GM12878 (cell line): ENCODE measurements around the gene LITAF. TPM values are rescaled to one million over a fixed set of nuclear protein-coding genes. Genes with fewer than 3 reads are reported as not detected.

Source experiments
- ATAC-seq: fragments of 200-7000 bp; cut with Tn5 transposase; 3 replicates; pipeline ENCODE4 v1.9.1; 2020; ENCODE audit warnings: mild to moderate bottlenecking, moderate library complexity
- BruUV-seq: library from RNA; stranded (reverse); fragments of 400-500 nt; replicated peaks from 2 replicates; lab custom pipeline; 2021; lab: Mats Ljungman, UMichigan
- CTCF ChIA-PET: fragments of 300-600 bp; sonication (Branson Sonifier 250); formaldehyde crosslinking; extraction: SDS; loops from one replicate; lab custom pipeline; 2021; ENCODE audit warnings: inconsistent platforms; lab: Yijun Ruan, JAX
- POLR2A ChIA-PET: fragments of 350-600 bp; formaldehyde crosslinking; extraction: SDS; loops from one replicate; lab custom pipeline; 2021; ENCODE audit warnings: inconsistent platforms; lab: Charles Lee
- RAD21 ChIA-PET: fragments of 300-600 bp; sonication (Branson Sonifier 250); formaldehyde crosslinking; loops from one replicate; lab custom pipeline; 2023; ENCODE audit warnings: antibody characterized with exemption; ENCODE audit not compliant: unreplicated experiment; lab: Charles Lee
- SMC1A ChIA-PET: fragments of 300-600 bp; sonication (Branson Sonifier 250); formaldehyde crosslinking; loops from one replicate; lab custom pipeline; 2023; ENCODE audit not compliant: unreplicated experiment, uncharacterized antibody; lab: Charles Lee
- DNase-seq: peaks from one replicate; pipeline ENCODE4 v3.0.0-alpha.2; 2011; ENCODE audit warnings: low read depth, low spot score
- FAIRE-seq: peaks from 3 replicates; lab custom pipeline; 2011; peaks lifted over from hg19 to GRCh38; lab: Jason Lieb, UNC
- H2AFZ ChIP-seq: 2 replicates; pipeline ENCODE4 v1.6.0; 2011; ENCODE audit warnings: low read depth, low read length, control low read depth; ENCODE audit not compliant: control insufficient read depth
- H3K27ac ChIP-seq: 2 replicates; pipeline ENCODE4 v1.5.1; 2011; ENCODE audit warnings: control low read depth; ENCODE audit not compliant: control insufficient read depth, insufficient read depth
- H3K27me3 ChIP-seq, 2 experiments: replicated peaks in 1 of 2; 2 replicates each; pipeline versions ENCODE4 v1.6.0 to v1.6.1; 2011; ENCODE audit warnings: low read length in 1 of 2; ENCODE audit not compliant: control insufficient read depth in 2 of 2, insufficient read depth in 2 of 2
- H3K36me3 ChIP-seq, 2 experiments: 2 replicates each; pipeline ENCODE4 v1.5.1; 2011; ENCODE audit warnings: low read length in 1 of 2; ENCODE audit not compliant: control insufficient read depth in 2 of 2, insufficient read depth in 2 of 2
- H3K4me1 ChIP-seq: 2 replicates; pipeline ENCODE4 v1.6.1; 2011; ENCODE audit warnings: mild to moderate bottlenecking, low read length, moderate library complexity, mixed read lengths; ENCODE audit not compliant: control insufficient read depth, insufficient read depth
- H3K4me2 ChIP-seq: 2 replicates; pipeline ENCODE4 v1.6.0; 2011; ENCODE audit warnings: control low read depth; ENCODE audit not compliant: control insufficient read depth, insufficient read depth
- H3K4me3 ChIP-seq: fragments of 200-600 bp; sonication (generic); 2 replicates; pipeline ENCODE4 v1.5.1; 2016
- H3K79me2 ChIP-seq: 2 replicates; pipeline ENCODE4 v1.6.0; 2011; ENCODE audit warnings: low read length; ENCODE audit not compliant: control insufficient read depth, insufficient read depth
- H3K9ac ChIP-seq: 2 replicates; pipeline ENCODE4 v1.8.0; 2011; ENCODE audit warnings: low read length, control low read depth, mixed read lengths; ENCODE audit not compliant: control insufficient read depth, insufficient read depth
- H3K9me3 ChIP-seq: replicated peaks from 3 replicates; pipeline ENCODE4 v1.5.1; 2011; ENCODE audit warnings: mild to moderate bottlenecking, low read length; ENCODE audit not compliant: control insufficient read depth, insufficient read depth
- H4K20me1 ChIP-seq: 2 replicates; pipeline ENCODE4 v1.6.0; 2011; ENCODE audit not compliant: control insufficient read depth, insufficient read depth
- MTA2 ChIP-seq: fragments of 450-650 bp; IDR thresholded peaks from 2 replicates; pipeline ENCODE4 v1.6.1; 2016; ENCODE audit warnings: low read depth, mild to moderate bottlenecking, moderate library complexity
- POLR2A ChIP-seq: IDR thresholded peaks from 2 replicates; pipeline ENCODE4 v1.6.1; 2011; ENCODE audit warnings: low read depth, mild to moderate bottlenecking, low read length
- RUNX3 ChIP-seq: IDR thresholded peaks from 2 replicates; pipeline ENCODE4 v1.6.1; 2012; ENCODE audit warnings: low read length, inconsistent platforms
- WGBS: methylation state at CpG from one replicate; pipeline ENCODE4 v1.1.6; 2016; ENCODE audit warnings: low lambda C conversion rate; ENCODE audit not compliant: insufficient replicate concordance, insufficient coverage; ENCODE audit errors: missing lambda C conversion rate; 5-methylcytosine and 5-hydroxymethylcytosine counted together
- in situ Hi-C: fragments of 300-500 bp; cut with MboI; formaldehyde crosslinking; loops from 9 replicates; pipeline ENCODE4 v1.14.3; 2018; ENCODE audit warnings: mixed read lengths
- intact Hi-C: fragments of 100-400 bp; cut with micrococcal nuclease; formaldehyde crosslinking; loops from one replicate; pipeline ENCODE4 v1.14.2; 2022; ENCODE audit not compliant: unreplicated experiment
- polyA plus RNA-seq, 11 experiments: library from polyadenylated mRNA; depleted of rRNA in 4 of 11; unstranded in 6 of 11; stranded (reverse) in 5 of 11; fragments of >200 nt; fragmentation: Nextera tagmentation in 4 of 11; fragmentation: Illumina TruSeq in 1 of 11; extraction: Ambion mirVana in 4 of 11; extraction: Trizol in 1 of 11; gene quantifications; 1 replicate in 1 of 11; 2 replicates in 10 of 11; pipeline versions ENCODE4 v1.2.1 to v1.2.3, GENCODE V29; 2011 to 2016; ENCODE audit warnings: inconsistent platforms in 2 of 11, missing spikeins in 2 of 11, low read depth in 1 of 11
- total RNA-seq, 4 experiments: library from RNA; depleted of rRNA in 3 of 4; stranded (reverse); fragments of >200 nt in 3 of 4; fragmentation: Illumina TruSeq in 1 of 4; extraction: Trizol in 1 of 4; gene quantifications; 2 replicates each; pipeline versions ENCODE4 v1.2.1 to v1.2.3, GENCODE V29; 2013 to 2021
- TF ChIP-seq, protein P1 (sequence below), 3 experiments: IDR thresholded peaks in 2 of 3; conservative IDR thresholded peaks in 1 of 3; 2 replicates each; pipeline ENCODE4 v1.5.1; 2011; ENCODE audit warnings: low read depth in 3 of 3, low read length in 3 of 3, mild to moderate bottlenecking in 3 of 3, control low read depth in 2 of 3, moderate library complexity in 2 of 3, inconsistent platforms in 1 of 3, mixed read lengths in 1 of 3; ENCODE audit not compliant: control insufficient read depth in 2 of 3, insufficient read depth in 1 of 3; ENCODE audit errors: extremely low read depth in 1 of 3
- TF ChIP-seq, protein P2 (sequence below): fragments of 450-650 bp; IDR thresholded peaks from 2 replicates; pipeline ENCODE4 v1.6.1; 2017; ENCODE audit warnings: borderline replicate concordance

LITAF gene
- total and polyA plus RNA-seq, 10 of the 15 experiments (the other 5 are each of a cell fraction or from before 2014, with no cell fraction given) = 99.2 to 211 (median 147) TPM

DNA sequence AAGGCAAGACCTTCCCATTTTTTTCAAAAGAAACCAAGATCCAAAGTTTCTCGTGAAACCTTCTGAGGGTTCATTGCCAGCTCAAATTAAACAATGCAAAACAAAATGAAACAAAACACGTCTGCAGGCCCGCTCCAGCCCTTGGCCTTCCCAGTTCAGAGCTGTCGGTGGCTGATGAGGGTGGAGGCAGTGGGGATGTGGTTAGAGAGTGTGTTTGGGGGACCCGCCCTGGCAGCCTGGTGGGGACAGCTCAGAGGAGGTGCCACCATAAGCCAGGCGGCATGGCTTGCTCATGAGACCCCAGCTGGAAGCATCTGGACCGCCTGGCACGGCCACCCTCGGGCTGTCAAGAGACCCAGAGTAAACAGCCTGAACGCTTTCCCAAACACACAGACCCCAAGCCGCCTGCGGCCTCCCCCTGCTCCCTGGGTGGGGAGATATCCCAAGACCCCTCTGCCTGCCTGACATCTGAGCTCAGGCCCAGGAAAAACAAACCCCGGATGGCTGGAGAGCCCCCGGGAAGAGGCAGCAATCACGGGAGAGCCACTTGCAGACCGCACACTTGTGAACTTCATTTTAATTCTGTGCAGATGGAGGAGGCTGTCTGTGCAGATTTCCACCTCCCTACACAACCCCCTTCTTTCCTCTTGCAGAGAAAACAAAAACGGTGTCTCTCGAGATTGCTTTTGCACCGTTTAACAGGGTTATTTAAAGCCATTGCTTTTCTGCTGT is 35.4 kb upstream of the LITAF start:
- CTCF ChIA-PET = interaction anchor here (0.5 to 1.2 kb wide), 7 partner anchors 10 to 235 kb away, joined by 3 to 5 read pairs (median 3); no protein-coding TSS in a partner anchor
- no TSS peak for BruUV-seq
- peak overlapping the region; percentile 53 for H3K4me2 ChIP-seq

More for the DNA sequence above, 35.4 kb upstream of the LITAF start:
- DNase-seq (no peak), ATAC-seq (peak; percentile 65), FAIRE-seq (no peak)
- peak overlapping the region; percentile 18 for H3K9ac ChIP-seq
- H3K4me3 ChIP-seq = peak overlapping the region; percentile 55; the same call in 1 of the 2 replicates
- in situ Hi-C loops (no loop called here), intact Hi-C loops (no loop called here)
- H3K27me3 ChIP-seq = no peaks in the 10 kb centered on the region
- TF ChIP-seq MTA2 (no peak), POLR2A (peak; percentile 43; the same call in 1 of the 2 replicates), RUNX3 (0 out of 2 replicates have a peak, but pooled peaks have one; percentile 8)
- TF ChIP-seq, protein P1, sequence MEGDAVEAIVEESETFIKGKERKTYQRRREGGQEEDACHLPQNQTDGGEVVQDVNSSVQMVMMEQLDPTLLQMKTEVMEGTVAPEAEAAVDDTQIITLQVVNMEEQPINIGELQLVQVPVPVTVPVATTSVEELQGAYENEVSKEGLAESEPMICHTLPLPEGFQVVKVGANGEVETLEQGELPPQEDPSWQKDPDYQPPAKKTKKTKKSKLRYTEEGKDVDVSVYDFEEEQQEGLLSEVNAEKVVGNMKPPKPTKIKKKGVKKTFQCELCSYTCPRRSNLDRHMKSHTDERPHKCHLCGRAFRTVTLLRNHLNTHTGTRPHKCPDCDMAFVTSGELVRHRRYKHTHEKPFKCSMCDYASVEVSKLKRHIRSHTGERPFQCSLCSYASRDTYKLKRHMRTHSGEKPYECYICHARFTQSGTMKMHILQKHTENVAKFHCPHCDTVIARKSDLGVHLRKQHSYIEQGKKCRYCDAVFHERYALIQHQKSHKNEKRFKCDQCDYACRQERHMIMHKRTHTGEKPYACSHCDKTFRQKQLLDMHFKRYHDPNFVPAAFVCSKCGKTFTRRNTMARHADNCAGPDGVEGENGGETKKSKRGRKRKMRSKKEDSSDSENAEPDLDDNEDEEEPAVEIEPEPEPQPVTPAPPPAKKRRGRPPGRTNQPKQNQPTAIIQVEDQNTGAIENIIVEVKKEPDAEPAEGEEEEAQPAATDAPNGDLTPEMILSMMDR (IDR thresholded peaks at IDR 0.05 in 2 of 3, conservative IDR thresholded peaks at IDR 0.05 in 1 of 3; ENCODE audit: control insufficient read depth in 2 of 3, extremely low read depth in 1 of 3, insufficient read depth in 1 of 3, low read depth in 3 of 3, low read length in 3 of 3) = no peak
- TF ChIP-seq, protein P2, sequence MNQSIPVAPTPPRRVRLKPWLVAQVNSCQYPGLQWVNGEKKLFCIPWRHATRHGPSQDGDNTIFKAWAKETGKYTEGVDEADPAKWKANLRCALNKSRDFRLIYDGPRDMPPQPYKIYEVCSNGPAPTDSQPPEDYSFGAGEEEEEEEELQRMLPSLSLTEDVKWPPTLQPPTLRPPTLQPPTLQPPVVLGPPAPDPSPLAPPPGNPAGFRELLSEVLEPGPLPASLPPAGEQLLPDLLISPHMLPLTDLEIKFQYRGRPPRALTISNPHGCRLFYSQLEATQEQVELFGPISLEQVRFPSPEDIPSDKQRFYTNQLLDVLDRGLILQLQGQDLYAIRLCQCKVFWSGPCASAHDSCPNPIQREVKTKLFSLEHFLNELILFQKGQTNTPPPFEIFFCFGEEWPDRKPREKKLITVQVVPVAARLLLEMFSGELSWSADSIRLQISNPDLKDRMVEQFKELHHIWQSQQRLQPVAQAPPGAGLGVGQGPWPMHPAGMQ = no peak
- ChIA-PET RAD21 (interaction anchor here (1.1 kb wide), 1 partner anchor 90 kb away, joined by 3 read pairs; no protein-coding TSS in a partner anchor), SMC1A (interaction anchor here (0.7 to 1.5 kb wide), 6 partner anchors 10 to 91 kb away, joined by 3 to 5 read pairs (median 4); no protein-coding TSS in a partner anchor), POLR2A (interaction anchor here (0.5 to 1.8 kb wide), 5 partner anchors 38 to 654 kb away, joined by 3 to 6 read pairs (median 4); no protein-coding TSS in a partner anchor)
- peak overlapping the region; percentile 84 for H2AFZ ChIP-seq
- WGBS = 5% methylated on average over 19 of the region's 19 CpGs
- no peaks in the 10 kb centered on the region for H4K20me1 ChIP-seq
- peaks cover 9% of the 10 kb centered on the region for H3K4me1 ChIP-seq
- H3K36me3 ChIP-seq = no peaks in the 10 kb centered on the region
- H3K79me2 ChIP-seq = no peaks in the 10 kb centered on the region
- no peaks in the 10 kb centered on the region for H3K9me3 ChIP-seq
- H3K27ac ChIP-seq = peak overlapping the region; percentile 35; the same call in 1 of the 2 replicates
